NOMO-1 treated with dmso at 0.1 percent for 144 hours (cell line): ENCODE results near the gene UTP4.
"Not testable (repeated sequence)": the region's sequence is repeated elsewhere in the genome, so short reads cannot be mapped to it uniquely, and the experiment has no call there.

Experiments
- DNase-seq: peaks from one replicate; lab custom pipeline; 2025; ENCODE audit not compliant: unreplicated experiment; lab: John Stamatoyannopoulos, UW

UTP4 gene

DNA sequence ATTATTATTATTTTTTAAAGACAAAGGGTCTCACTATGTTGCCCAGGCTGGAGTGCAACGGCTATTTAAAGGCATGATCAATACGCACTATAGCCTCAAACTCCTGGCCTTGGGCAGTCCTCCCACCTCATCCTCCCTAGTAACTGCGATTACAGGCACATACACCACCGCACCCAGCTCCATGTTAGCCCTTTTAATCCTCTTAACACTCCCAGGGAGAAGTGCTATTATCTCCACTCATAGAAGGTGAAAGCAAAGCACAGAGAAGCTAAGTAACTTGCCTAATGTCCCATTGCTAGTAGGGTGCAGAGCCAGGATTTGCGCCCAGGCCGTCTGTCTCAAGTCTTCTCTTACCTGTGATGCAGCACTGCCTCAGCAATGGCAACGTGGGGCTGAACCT is 22.0 kb upstream of the UTP4 start:
- no peak for DNase-seq

GRCh38 chr16:69111216-69111875 is 21.1 kb upstream of the UTP4 start:
- no peak for DNase-seq

DNA sequence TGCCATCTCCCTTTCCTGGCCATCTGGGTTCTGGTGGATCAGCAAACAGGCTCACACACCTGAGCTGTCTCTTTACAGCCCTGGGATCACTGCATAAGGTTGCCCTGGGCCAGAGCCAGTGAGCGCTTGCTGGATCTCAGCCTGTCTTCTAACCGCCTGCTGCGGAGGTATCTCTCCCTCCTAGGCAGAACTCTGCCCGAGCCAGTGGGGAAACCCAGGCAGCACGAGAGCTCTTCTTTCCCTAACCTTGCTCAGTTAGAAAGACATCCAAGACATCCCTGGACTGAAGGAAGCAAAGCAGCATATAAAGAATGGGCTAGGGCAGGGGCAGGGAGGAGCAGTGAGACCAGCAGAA is 20.6 kb upstream of the UTP4 start:
- no peak for DNase-seq

DNA sequence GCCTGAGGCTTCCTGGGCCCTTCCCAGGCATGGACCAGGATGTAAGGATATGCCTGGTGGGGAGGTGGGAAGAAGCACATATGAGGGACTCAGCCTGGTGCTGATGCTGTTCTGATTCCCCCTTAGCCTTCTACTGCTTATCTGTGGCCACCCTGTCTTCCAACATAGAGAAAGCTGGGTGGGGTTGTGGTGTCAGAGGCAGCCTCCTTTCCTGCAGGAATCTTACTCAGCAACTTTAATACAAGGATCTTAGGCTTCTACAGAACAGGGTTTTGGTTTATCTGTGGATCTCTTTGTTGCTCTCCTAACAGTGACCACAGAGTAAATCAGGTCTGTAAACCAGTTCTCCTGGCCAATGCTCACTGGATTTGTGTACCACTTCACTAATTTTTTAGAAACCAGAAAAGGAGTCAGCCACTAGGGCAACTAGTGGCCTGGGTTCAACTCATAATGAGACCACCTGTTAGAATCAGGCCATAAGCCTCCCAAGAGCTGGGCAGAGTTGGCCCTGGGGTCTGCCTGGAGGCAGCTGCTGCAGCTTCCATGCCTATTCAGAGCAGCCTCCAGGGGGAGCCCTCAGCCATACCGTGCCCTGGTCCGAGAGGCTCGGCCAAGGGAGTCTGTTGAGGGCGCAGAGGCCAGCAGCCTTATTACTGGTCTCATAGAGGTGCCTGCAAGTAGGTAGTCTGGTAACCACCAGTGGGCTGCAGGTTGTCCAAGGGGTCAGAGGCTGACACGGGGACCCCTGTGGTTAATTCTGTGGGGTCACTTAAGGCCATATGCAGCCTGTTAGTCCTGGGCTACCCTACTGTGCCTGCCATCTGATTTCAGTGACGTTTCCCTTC is 19.9 kb upstream of the UTP4 start:
- DNase-seq, result peak; percentile 3

DNA sequence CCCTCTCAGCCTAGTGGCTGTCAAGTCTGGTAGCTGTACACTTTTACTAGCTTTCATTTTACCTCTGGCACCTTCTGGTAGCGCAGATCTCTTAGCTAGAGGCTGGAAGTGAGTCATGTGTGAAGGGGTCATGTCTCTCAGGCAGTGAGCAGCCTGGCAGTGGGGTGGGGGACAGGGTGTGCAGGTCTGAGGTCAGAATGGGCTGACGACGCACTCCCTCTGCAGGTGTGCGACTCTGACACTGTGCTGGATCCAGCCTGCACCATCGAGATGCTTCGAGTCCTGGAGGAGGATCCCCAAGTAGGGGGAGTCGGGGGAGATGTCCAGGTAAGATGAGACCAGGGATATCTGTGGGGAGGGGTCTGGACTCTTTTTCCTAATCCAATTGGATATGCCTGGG is 19.2 kb upstream of the UTP4 start:
- DNase-seq, result no peak

- DNase-seq, result no peak
Observed at GRCh38 chr16:69114346-69114975, 18.0 kb upstream of the UTP4 start.

DNA sequence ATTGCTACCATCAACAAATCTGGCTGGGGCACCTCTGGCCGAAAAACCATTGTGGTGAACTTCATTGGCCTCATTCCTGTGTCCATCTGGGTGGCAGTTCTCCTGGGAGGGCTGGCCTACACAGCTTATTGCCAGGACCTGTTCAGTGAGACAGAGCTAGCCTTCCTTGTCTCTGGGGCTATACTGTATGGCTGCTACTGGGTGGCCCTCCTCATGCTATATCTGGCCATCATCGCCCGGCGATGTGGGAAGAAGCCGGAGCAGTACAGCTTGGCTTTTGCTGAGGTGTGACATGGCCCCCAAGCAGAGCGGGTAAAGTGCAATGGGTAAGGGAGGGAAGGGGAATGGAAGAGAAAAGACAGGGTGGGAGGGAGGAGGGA is 17.5 kb upstream of the UTP4 start:
- no peak for DNase-seq

DNA sequence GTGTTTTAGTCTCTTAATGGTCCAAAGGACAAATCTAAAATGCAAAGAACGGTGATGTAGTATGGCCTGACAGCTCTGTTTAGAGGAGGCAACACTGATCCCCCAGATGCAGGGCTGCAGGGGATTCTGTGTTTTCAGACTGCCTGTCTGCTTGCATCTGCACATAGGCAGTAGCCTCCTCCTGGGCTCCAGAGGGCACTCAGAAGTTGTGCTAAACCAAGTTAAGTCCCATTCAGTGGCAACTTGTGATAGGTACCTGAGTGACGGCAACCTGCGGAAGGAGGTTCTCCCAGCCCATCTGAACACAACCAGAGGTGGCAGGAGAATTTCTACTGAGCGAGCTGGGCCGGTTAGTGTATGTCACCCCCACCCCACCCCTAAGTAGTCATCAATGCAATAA is 17.1 kb upstream of the UTP4 start:
- no peak for DNase-seq

GRCh38 chr16:69115837-69116236 is 16.6 kb upstream of the UTP4 start:
- DNase-seq, result no peak

- no peak for DNase-seq
Observed at GRCh38 chr16:69116256-69116875, 16.1 kb upstream of the UTP4 start.

DNA sequence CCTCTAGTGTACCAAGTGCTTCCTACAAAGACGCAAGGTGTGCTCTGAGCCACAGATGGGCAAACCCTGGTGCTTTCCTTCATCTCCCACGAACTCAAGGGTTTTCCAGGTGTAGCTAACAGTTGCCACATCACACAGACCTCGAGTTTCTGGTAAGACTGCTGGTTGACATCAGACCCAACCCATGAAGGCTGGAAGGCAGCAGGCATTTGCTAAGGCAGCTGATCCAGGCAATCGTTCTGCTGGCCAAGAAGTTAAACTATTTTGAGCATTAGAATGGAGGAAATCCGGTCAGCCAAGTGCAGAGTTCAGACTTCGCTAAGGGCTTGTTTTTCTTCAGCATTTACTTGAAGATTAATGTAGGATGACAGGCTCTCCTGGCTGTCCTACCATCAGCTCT is 15.5 kb upstream of the UTP4 start:
- DNase-seq, result no peak

DNA sequence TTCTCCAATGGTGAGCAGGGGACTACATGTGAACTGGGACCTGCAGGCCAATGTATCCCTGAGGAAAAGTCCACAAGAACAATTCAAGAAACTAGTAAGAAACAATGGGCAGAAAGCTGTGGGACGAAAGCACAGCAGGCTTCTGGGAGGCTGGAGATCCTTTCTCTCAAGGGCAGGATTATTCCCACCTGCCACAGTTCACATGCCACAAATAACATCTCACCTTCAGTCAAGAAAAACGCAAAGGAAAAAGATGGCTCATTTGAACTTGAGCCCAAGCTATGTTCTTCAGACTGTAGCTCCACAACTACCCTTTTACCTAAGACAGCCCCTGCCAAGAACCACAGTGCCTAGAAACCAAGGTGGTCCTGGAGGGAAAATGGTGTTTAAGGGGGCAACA is 14.0 kb upstream of the UTP4 start:
- no peak for DNase-seq

- DNase-seq, result no peak
Observed at GRCh38 chr16:69118994-69119393, 13.5 kb upstream of the UTP4 start.

- DNase-seq, result no peak
Observed at GRCh38 chr16:69119536-69119935, 12.9 kb upstream of the UTP4 start.

DNA sequence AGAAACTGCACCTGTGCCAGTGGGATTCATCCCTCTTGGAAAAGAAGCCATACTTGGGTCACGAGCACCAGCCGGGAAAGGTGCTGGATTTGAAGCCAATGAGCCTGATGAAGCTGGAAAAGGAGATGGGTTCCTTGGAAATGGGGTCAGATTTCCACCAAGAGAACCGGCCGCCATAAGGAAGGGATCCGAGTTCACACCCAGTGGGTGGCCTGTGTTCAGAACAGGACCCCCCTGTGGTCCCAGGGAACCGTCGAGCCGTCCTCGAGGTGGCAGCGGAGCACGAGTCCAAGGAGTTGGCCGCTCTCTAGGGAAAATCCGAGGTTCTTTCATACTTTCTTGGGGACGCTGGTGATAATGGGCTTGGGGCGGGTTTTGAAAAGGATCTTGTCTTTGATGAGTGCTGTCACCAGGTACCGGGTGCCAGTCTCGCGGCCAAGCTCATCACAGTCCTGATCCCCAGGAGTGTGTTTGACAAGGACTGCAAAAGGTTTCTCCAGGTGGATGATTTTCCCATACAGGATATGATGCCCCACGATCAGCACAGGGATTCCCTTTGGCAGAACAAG is 12.3 kb upstream of the UTP4 start:
- DNase-seq, result no peak

- peak; percentile 2 for DNase-seq
Observed at GRCh38 chr16:69123910-69124309, 8.5 kb upstream of the UTP4 start.

GRCh38 chr16:69124406-69124805 is 8.0 kb upstream of the UTP4 start:
- DNase-seq, result not testable (repeated sequence)

DNA sequence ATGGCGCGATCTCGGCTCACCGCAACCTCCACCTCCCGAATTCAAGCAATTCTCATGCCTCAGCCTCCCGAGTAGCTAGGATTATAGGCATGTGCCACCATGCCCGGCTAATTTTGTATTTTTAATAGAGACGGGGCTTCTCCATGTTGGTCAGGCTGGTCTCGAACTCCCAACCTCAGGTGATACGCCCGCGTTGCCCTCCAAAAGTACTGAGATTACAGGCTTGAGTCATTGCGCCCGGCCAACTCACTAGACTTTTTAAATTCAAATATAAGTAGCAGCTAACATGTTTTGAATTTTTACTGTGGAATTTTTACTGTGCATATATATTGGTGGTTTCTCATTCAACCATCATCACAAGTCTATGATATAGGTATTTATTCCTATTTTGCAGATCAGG is 7.5 kb upstream of the UTP4 start:
- DNase-seq, result not testable (repeated sequence)

DNA sequence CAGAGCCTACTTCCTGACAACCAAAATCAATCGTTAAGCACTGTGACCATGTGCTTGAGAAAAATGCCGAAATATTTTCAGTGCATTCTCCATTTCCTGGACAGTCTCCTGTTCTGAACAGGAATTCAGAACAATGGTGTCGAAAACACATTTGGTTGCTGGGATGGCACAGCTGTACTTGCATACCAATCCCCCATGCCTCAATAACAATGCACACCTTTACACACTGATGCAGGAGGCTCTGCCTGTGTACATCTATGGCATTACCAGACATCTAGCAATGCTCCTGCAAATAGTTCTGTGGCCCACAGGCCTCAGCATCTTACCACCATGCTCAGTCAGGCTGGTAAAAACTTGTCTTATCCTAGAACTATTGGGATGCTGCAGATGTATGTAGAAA is 6.2 kb upstream of the UTP4 start:
- DNase-seq, result no peak

DNA sequence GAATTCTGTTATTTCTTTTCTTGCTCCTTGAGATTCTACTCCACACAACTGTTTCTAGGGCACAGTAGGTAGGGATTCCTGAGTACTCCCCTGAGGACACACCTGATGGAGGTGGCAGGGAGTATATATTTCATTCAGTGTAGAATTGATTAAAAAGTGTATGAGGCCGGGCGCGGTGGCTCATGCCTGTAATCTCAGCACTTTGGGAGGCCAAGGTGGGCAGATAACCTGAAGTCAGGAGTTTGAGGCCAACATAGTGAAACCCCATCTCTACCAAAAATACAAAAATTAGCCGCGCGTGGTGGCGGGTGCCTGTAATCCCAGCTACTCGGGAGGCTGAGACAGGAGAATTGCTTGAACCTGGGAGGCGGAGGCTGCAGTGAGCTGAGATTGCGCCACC is 5.6 kb upstream of the UTP4 start:
- not testable (repeated sequence) for DNase-seq

GRCh38 chr16:69127966-69128510 is 4.4 kb upstream of the UTP4 start:
- DNase-seq, result no peak
